Testis (tissue), 2 donors: ENCODE data around the gene IER3IP1.

Experiments
- POLR2A ChIP-seq: fragments of 450-650 bp; IDR thresholded peaks from one replicate; pipeline ENCODE4 v1.6.1; 2017; ENCODE audit warnings: antibody characterized with exemption, mild to moderate bottlenecking, moderate library complexity
- TF ChIP-seq, protein P1 (sequence below), 3 experiments: fragments of 450-650 bp in 2 of 3; fragments of 200-600 bp in 1 of 3; sonication (generic) in 1 of 3; IDR thresholded peaks; one replicate each; pipeline ENCODE4 v1.5.1; 2016 to 2019; ENCODE audit warnings: antibody characterized with exemption in 3 of 3, mild to moderate bottlenecking in 2 of 3, moderate library complexity in 1 of 3

- TF ChIP-seq, protein P1, sequence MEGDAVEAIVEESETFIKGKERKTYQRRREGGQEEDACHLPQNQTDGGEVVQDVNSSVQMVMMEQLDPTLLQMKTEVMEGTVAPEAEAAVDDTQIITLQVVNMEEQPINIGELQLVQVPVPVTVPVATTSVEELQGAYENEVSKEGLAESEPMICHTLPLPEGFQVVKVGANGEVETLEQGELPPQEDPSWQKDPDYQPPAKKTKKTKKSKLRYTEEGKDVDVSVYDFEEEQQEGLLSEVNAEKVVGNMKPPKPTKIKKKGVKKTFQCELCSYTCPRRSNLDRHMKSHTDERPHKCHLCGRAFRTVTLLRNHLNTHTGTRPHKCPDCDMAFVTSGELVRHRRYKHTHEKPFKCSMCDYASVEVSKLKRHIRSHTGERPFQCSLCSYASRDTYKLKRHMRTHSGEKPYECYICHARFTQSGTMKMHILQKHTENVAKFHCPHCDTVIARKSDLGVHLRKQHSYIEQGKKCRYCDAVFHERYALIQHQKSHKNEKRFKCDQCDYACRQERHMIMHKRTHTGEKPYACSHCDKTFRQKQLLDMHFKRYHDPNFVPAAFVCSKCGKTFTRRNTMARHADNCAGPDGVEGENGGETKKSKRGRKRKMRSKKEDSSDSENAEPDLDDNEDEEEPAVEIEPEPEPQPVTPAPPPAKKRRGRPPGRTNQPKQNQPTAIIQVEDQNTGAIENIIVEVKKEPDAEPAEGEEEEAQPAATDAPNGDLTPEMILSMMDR (IDR thresholded peaks at IDR 0.05): no peak
- no peak for TF ChIP-seq POLR2A
Observed at GRCh38 chr18:47141289-47141688, 34.9 kb downstream of the IER3IP1 start.
